Measurements from ENCODE around the gene OR2AE1. TPM values are rescaled to one million over a fixed set of nuclear protein-coding genes. Genes with fewer than 3 reads are reported as not detected.

The OR2AE1 gene
- total and polyA plus RNA-seq, 2 of the 13 experiments (the other 11 are each of a cell fraction or from before 2014, with no cell fraction given) = not detected

DNA sequence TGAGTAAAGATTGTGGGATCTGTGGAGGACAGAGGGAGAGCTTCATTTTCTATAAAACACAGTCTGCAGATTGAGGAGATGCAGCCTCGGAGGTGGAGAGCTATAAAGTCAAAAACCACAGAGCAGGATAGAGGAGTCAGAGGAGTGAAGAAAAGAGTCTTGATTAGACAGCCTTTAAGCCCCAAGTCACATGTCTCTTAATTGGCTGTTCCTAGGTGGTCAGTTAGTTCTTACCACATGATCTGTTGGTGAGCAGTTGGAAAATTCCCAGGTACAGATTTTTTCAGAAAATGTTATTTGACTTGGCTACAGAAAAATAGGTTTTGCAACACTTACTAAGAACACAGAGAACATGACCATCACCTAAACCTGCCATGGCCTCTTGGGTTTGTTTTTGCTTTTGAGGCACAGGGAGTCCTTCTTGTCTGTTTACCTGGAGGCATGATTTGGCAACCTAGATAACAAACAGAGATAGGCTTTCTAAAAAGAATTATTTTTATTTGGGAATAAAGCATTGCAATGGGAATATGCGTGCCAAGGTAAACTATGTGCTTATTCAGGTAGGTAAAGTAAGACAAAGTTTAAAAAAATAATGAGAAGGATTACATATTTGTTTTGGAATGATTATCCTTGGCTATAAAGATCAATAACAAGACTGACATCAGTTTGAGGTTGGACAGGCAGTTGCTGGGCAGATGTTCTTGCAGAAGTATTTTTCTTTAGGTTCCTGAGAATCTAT is 49.6 kb downstream of the OR2AE1 start (continued):
- TF ChIP-seq, protein P1, sequence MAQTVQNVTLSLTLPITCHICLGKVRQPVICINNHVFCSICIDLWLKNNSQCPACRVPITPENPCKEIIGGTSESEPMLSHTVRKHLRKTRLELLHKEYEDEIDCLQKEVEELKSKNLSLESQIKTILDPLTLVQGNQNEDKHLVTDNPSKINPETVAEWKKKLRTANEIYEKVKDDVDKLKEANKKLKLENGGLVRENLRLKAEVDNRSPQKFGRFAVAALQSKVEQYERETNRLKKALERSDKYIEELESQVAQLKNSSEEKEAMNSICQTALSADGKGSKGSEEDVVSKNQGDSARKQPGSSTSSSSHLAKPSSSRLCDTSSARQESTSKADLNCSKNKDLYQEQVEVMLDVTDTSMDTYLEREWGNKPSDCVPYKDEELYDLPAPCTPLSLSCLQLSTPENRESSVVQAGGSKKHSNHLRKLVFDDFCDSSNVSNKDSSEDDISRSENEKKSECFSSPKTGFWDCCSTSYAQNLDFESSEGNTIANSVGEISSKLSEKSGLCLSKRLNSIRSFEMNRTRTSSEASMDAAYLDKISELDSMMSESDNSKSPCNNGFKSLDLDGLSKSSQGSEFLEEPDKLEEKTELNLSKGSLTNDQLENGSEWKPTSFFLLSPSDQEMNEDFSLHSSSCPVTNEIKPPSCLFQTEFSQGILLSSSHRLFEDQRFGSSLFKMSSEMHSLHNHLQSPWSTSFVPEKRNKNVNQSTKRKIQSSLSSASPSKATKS (CRISPR knock-in tag; IDR thresholded peaks at IDR 0.05) = no peak
- TF ChIP-seq RFX5 (IDR thresholded peaks at IDR 0.05; ENCODE audit: low read depth, low read length) (peak; percentile 85), U2AF1 (optimal IDR thresholded peaks at IDR 0.05; ENCODE audit: low read depth, low read length) (no peak), SRSF1 (optimal IDR thresholded peaks at IDR 0.05; ENCODE audit: low read depth, low read length) (no peak), ATF1 (CRISPR knock-in tag; IDR thresholded peaks at IDR 0.05) (peak; percentile 33; the same call in 1 of the 2 replicates), PLSCR1 (CRISPR knock-in tag; IDR thresholded peaks at IDR 0.05; ENCODE audit: borderline replicate concordance) (no peak), ATF4 (CRISPR knock-in tag; IDR thresholded peaks at IDR 0.05) (peak in 1 of 2 experiments; percentile 66; a peak in 2 of 4 replicates), HDAC2 (CRISPR knock-in tag; IDR thresholded peaks at IDR 0.05) (peak; percentile 88), ZNF773 (CRISPR knock-in tag; IDR thresholded peaks at IDR 0.05; ENCODE audit: borderline replicate concordance) (no peak), NR2F2 (IDR thresholded peaks at IDR 0.05; ENCODE audit: borderline replicate concordance, low read depth) (peak; percentile 81), ZBTB42 (CRISPR knock-in tag; IDR thresholded peaks at IDR 0.05) (0 out of 2 replicates have a peak, but pooled peaks have one; percentile 25), MEIS2 (CRISPR knock-in tag; IDR thresholded peaks at IDR 0.05) (peak; percentile 67; the same call in 1 of the 2 replicates), PAF1 (CRISPR knock-in tag; IDR thresholded peaks at IDR 0.05) (no peak), GATAD2A (CRISPR knock-in tag; IDR thresholded peaks at IDR 0.05) (peak; percentile 93), E2F1 (CRISPR knock-in tag; IDR thresholded peaks at IDR 0.05) (peak; percentile 19; the same call in 1 of the 2 replicates)
- TF ChIP-seq, protein P2, sequence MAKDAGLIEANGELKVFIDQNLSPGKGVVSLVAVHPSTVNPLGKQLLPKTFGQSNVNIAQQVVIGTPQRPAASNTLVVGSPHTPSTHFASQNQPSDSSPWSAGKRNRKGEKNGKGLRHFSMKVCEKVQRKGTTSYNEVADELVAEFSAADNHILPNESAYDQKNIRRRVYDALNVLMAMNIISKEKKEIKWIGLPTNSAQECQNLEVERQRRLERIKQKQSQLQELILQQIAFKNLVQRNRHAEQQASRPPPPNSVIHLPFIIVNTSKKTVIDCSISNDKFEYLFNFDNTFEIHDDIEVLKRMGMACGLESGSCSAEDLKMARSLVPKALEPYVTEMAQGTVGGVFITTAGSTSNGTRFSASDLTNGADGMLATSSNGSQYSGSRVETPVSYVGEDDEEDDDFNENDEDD (CRISPR knock-in tag; IDR thresholded peaks at IDR 0.05; ENCODE audit: borderline replicate concordance) = no peak
- TF ChIP-seq, protein P3, sequence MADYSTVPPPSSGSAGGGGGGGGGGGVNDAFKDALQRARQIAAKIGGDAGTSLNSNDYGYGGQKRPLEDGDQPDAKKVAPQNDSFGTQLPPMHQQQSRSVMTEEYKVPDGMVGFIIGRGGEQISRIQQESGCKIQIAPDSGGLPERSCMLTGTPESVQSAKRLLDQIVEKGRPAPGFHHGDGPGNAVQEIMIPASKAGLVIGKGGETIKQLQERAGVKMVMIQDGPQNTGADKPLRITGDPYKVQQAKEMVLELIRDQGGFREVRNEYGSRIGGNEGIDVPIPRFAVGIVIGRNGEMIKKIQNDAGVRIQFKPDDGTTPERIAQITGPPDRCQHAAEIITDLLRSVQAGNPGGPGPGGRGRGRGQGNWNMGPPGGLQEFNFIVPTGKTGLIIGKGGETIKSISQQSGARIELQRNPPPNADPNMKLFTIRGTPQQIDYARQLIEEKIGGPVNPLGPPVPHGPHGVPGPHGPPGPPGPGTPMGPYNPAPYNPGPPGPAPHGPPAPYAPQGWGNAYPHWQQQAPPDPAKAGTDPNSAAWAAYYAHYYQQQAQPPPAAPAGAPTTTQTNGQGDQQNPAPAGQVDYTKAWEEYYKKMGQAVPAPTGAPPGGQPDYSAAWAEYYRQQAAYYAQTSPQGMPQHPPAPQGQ (CRISPR knock-in tag; IDR thresholded peaks at IDR 0.05; ENCODE audit: borderline replicate concordance) = no peak
- TF ChIP-seq, protein P4, sequence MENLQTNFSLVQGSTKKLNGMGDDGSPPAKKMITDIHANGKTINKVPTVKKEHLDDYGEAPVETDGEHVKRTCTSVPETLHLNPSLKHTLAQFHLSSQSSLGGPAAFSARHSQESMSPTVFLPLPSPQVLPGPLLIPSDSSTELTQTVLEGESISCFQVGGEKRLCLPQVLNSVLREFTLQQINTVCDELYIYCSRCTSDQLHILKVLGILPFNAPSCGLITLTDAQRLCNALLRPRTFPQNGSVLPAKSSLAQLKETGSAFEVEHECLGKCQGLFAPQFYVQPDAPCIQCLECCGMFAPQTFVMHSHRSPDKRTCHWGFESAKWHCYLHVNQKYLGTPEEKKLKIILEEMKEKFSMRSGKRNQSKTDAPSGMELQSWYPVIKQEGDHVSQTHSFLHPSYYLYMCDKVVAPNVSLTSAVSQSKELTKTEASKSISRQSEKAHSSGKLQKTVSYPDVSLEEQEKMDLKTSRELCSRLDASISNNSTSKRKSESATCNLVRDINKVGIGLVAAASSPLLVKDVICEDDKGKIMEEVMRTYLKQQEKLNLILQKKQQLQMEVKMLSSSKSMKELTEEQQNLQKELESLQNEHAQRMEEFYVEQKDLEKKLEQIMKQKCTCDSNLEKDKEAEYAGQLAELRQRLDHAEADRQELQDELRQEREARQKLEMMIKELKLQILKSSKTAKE (CRISPR knock-in tag; IDR thresholded peaks at IDR 0.05; ENCODE audit: borderline replicate concordance) = peak; percentile 66; the same call in 1 of the 2 replicates
